ENCODE results near the gene TMEM161A.

TMEM161A gene

DNA sequence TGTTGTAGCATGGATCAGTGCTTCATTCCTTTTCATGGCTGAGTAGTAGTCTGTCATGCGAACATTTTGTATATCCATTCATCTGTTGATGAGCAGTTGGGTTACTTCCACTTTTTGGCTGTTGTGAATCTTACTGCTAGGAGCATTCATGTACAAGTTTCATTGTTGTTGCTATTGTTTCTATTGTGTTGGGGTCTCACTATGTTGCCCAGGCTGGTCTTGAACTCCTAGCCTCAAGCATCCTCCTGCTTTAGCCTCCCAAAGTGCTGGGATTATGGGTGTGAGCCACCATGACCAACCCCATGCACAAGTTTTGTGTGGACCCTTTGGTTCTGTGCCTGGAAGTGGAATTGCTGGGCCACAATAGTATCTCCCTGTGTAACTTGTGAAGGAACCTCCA, 58.7 kb downstream of the TMEM161A start:
- H3K27ac Mint-ChIP-seq, result no peak overlapping the region
- no peaks in the 10 kb centered on the region for H3K4me1 Mint-ChIP-seq (ENCODE audit: low read depth)
- no peak overlapping the region for H3K4me3 Mint-ChIP-seq
- H3K36me3 Mint-ChIP-seq (ENCODE audit: low read depth), result peaks cover 2% of the 10 kb centered on the region
- DNase-seq (ENCODE audit: low spot score), result no peak
- no peaks in the 10 kb centered on the region for H3K9me3 Mint-ChIP-seq
- H3K27me3 Mint-ChIP-seq (ENCODE audit: low read depth), result no peaks in the 10 kb centered on the region

DNA sequence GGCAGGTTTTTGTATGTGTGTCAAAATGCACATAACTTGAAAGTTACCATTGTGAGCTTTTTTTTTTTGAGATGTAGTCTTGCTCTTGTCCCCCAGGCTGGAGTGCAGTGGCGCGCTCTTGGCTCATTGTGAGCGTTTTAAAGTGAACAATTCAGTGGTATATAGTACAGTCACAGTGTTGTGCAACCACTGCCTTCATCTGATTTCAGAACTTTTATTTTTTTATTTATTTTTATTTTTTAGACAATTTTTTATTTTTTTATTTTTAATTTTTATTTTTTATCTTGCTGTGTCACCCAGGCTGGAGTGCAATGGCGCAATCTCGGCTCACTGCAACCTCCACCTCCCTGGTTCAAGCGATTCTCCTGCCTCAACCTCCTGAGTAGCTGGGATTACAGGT, 59.5 kb downstream of the TMEM161A start:
- no peaks in the 10 kb centered on the region for H3K4me1 Mint-ChIP-seq (ENCODE audit: low read depth)
- DNase-seq (ENCODE audit: low spot score), result no peak
- H3K9me3 Mint-ChIP-seq, result no peaks in the 10 kb centered on the region
- no peak overlapping the region for H3K27ac Mint-ChIP-seq
- no peaks in the 10 kb centered on the region for H3K27me3 Mint-ChIP-seq (ENCODE audit: low read depth)
- no peak overlapping the region for H3K4me3 Mint-ChIP-seq
- peaks cover 2% of the 10 kb centered on the region for H3K36me3 Mint-ChIP-seq (ENCODE audit: low read depth)

- no peak for DNase-seq (ENCODE audit: low spot score)
- Mint-ChIP-seq H3K36me3 (ENCODE audit: low read depth) (peaks cover 2% of the 10 kb centered on the region), H3K27me3 (ENCODE audit: low read depth) (no peaks in the 10 kb centered on the region), H3K9me3 (no peaks in the 10 kb centered on the region), H3K4me3 (no peak overlapping the region), H3K27ac (no peak overlapping the region), H3K4me1 (ENCODE audit: low read depth) (no peaks in the 10 kb centered on the region)
Measured at GRCh38 chr19:19077103-19077502, 61.2 kb downstream of the TMEM161A start.

DNA sequence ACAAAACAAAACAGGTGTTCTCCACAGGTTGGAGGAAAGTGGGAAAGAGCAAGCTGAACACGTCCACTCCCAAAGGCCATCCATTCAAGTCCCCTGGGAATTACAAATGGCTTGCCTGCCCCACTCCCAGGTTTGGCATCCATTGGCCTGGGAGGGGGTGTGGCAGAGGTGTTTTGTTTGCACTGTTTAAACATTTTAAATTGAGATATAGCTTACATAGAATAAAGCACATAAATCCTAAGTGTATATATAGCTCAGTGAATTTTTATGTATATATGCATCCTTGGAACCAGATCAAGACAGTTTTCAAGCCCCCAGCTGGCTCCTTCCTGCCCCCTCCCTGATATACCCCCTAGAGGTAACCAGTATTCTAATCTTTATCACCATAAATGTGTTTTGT, 61.8 kb downstream of the TMEM161A start:
- no peak for DNase-seq (ENCODE audit: low spot score)
- Mint-ChIP-seq H3K9me3 (no peaks in the 10 kb centered on the region), H3K36me3 (ENCODE audit: low read depth) (peaks cover 2% of the 10 kb centered on the region), H3K27me3 (ENCODE audit: low read depth) (no peaks in the 10 kb centered on the region), H3K27ac (no peak overlapping the region), H3K4me1 (ENCODE audit: low read depth) (no peaks in the 10 kb centered on the region), H3K4me3 (no peak overlapping the region)

- DNase-seq (ENCODE audit: low spot score), result no peak
- Mint-ChIP-seq H3K36me3 (ENCODE audit: low read depth) (peaks cover 2% of the 10 kb centered on the region), H3K27me3 (ENCODE audit: low read depth) (no peaks in the 10 kb centered on the region), H3K4me3 (no peak overlapping the region), H3K9me3 (no peaks in the 10 kb centered on the region), H3K27ac (no peak overlapping the region), H3K4me1 (ENCODE audit: low read depth) (no peaks in the 10 kb centered on the region)
Measured at GRCh38 chr19:19075126-19075525, 63.2 kb downstream of the TMEM161A start.

- Mint-ChIP-seq H3K4me1 (ENCODE audit: low read depth) (peaks cover 2% of the 10 kb centered on the region), H3K36me3 (ENCODE audit: low read depth) (peaks cover 3% of the 10 kb centered on the region), H3K4me3 (no peak overlapping the region), H3K27me3 (ENCODE audit: low read depth) (no peaks in the 10 kb centered on the region), H3K9me3 (no peaks in the 10 kb centered on the region), H3K27ac (no peak overlapping the region)
- DNase-seq (ENCODE audit: low spot score), result no peak
Measured at GRCh38 chr19:19074196-19074882, 63.9 kb downstream of the TMEM161A start.

- Mint-ChIP-seq H3K9me3 (no peaks in the 10 kb centered on the region), H3K27ac (no peak overlapping the region), H3K4me1 (ENCODE audit: low read depth) (peaks cover 14% of the 10 kb centered on the region), H3K27me3 (ENCODE audit: low read depth) (no peaks in the 10 kb centered on the region), H3K36me3 (ENCODE audit: low read depth) (peaks cover 7% of the 10 kb centered on the region), H3K4me3 (no peak overlapping the region)
- no peak for DNase-seq (ENCODE audit: low spot score)
Measured at GRCh38 chr19:19071897-19072296, 66.4 kb downstream of the TMEM161A start.

All from T-helper 2 cell treated with Interferon-gamma antibody and Interleukin-4, amounts not matched to agents 5 μg/mL and 100 μg/mL, for 36 hours (primary cell).